Activated naive CD4-positive, alpha-beta T cell (primary cell): ENCODE data around the gene VPS35L.
"Not testable (repeated sequence)": the region's sequence is repeated elsewhere in the genome, so short reads cannot be mapped to it uniquely, and the experiment has no call there.

Experiments
- DNase-seq, 4 experiments: peaks; one replicate each; lab custom pipeline; 2025; lab: John Stamatoyannopoulos, UW

Gene VPS35L

GRCh38 chr16:19711643-19712042 lies 156.1 kb downstream of the VPS35L start:
- DNase-seq: no peak

GRCh38 chr16:19712418-19713058 lies 157.0 kb downstream of the VPS35L start:
- DNase-seq: no peak

- DNase-seq: no peak
Measured at GRCh38 chr16:19713697-19714096, 158.2 kb downstream of the VPS35L start.

- no peak for DNase-seq
Measured at GRCh38 chr16:19715566-19715965, 160.1 kb downstream of the VPS35L start.

- DNase-seq: no peak
Measured at GRCh38 chr16:19716183-19716582, 160.7 kb downstream of the VPS35L start.

GRCh38 chr16:19716728-19717127 lies 161.2 kb downstream of the VPS35L start:
- not testable (repeated sequence) for DNase-seq

- DNase-seq: no peak
Measured at GRCh38 chr16:19717314-19717713, 161.8 kb downstream of the VPS35L start.

GRCh38 chr16:19717741-19718623 lies 162.5 kb downstream of the VPS35L start, which contains the start of the genes IQCK and KNOP1:
IQCK (plus strand) TSS chr16:19718271; CDS start chr16:19718307, 36 bp downstream.
KNOP1 (minus strand) TSS chr16:19718227; CDS start chr16:19715035, 3,192 bp downstream.
- peak; percentile 75 to 80 (median 76) for DNase-seq

GRCh38 chr16:19718624-19718965 lies 163.1 kb downstream of the VPS35L start:
- DNase-seq: no peak

GRCh38 chr16:19722269-19722952 lies 166.9 kb downstream of the VPS35L start:
- DNase-seq: no peak

- DNase-seq: no peak
Measured at GRCh38 chr16:19722981-19723380, 167.5 kb downstream of the VPS35L start.

- DNase-seq: no peak
Measured at GRCh38 chr16:19728636-19728965, 173.1 kb downstream of the VPS35L start.

- no peak for DNase-seq
Measured at GRCh38 chr16:19733551-19733950, 178.0 kb downstream of the VPS35L start.

- no peak for DNase-seq
Measured at GRCh38 chr16:19735074-19735867, 179.8 kb downstream of the VPS35L start.

- DNase-seq: no peak
Measured at GRCh38 chr16:19737306-19738038, 182.0 kb downstream of the VPS35L start.

- DNase-seq: no peak
Measured at GRCh38 chr16:19741354-19741753, 185.9 kb downstream of the VPS35L start.

- DNase-seq: no peak
Measured at GRCh38 chr16:19743816-19744159, 188.3 kb downstream of the VPS35L start.

GRCh38 chr16:19744670-19745069 lies 189.2 kb downstream of the VPS35L start:
- no peak for DNase-seq

GRCh38 chr16:19745286-19746010 lies 189.9 kb downstream of the VPS35L start:
- DNase-seq: no peak

GRCh38 chr16:19746561-19746960 lies 191.1 kb downstream of the VPS35L start:
- no peak for DNase-seq
